OCI-LY7 (cell line): ENCODE results near the gene SPINT3.
"Not testable (repeated sequence)": the region's sequence is repeated elsewhere in the genome, so short reads cannot be mapped to it uniquely, and the experiment has no call there.

Experiments
- EZH2phosphoT487 ChIP-seq: fragments of 200-600 bp; sonication (generic); IDR thresholded peaks from 2 replicates; pipeline ENCODE4 v1.6.1; 2018; ENCODE audit warnings: low read depth, borderline replicate concordance, mild to moderate bottlenecking, mixed run types, antibody characterized with exemption, low read length, moderate library complexity, mixed read lengths
- TF ChIP-seq, protein P1 (sequence below): fragments of 200-600 bp; sonication (generic); conservative IDR thresholded peaks from 2 replicates; pipeline ENCODE4 v1.5.1; 2014; ENCODE audit warnings: mild to moderate bottlenecking, antibody characterized with exemption, low read length, moderate library complexity, mixed read lengths

GRCh38 chr20:45477530-45478148 is 37.8 kb downstream of the SPINT3 start:
- TF ChIP-seq, protein P1, sequence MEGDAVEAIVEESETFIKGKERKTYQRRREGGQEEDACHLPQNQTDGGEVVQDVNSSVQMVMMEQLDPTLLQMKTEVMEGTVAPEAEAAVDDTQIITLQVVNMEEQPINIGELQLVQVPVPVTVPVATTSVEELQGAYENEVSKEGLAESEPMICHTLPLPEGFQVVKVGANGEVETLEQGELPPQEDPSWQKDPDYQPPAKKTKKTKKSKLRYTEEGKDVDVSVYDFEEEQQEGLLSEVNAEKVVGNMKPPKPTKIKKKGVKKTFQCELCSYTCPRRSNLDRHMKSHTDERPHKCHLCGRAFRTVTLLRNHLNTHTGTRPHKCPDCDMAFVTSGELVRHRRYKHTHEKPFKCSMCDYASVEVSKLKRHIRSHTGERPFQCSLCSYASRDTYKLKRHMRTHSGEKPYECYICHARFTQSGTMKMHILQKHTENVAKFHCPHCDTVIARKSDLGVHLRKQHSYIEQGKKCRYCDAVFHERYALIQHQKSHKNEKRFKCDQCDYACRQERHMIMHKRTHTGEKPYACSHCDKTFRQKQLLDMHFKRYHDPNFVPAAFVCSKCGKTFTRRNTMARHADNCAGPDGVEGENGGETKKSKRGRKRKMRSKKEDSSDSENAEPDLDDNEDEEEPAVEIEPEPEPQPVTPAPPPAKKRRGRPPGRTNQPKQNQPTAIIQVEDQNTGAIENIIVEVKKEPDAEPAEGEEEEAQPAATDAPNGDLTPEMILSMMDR, result not testable (repeated sequence)
- TF ChIP-seq EZH2phosphoT487, result not testable (repeated sequence)
